ENCODE measurements around the gene SMYD1.

The SMYD1 gene

DNA sequence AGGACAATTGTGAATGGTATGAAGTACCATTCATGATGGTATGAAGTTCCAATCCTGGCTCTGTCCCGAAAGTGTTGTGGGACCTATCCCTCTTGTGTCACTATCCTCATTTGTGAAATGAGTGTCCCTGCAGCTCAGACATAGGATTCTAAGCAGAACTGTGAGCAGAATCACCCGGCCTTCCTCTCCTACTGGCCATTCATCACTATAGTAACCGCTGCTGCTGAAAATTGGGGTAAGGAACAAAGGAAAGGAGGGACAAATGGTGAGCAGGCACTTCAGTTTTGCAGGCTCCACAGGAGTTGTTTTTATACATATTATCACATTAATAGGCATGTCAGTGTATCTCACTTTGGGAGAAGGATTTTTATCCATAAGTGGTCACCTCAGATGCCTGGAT is 27.4 kb downstream of the SMYD1 start:
- ATAC-seq = no peak
- TF ChIP-seq, protein P1, sequence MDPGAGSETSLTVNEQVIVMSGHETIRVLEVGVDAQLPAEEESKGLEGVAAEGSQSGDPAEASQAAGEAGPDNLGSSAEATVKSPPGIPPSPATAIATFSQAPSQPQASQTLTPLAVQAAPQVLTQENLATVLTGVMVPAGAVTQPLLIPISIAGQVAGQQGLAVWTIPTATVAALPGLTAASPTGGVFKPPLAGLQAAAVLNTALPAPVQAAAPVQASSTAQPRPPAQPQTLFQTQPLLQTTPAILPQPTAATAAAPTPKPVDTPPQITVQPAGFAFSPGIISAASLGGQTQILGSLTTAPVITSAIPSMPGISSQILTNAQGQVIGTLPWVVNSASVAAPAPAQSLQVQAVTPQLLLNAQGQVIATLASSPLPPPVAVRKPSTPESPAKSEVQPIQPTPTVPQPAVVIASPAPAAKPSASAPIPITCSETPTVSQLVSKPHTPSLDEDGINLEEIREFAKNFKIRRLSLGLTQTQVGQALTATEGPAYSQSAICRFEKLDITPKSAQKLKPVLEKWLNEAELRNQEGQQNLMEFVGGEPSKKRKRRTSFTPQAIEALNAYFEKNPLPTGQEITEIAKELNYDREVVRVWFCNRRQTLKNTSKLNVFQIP (CRISPR knock-in tag; IDR thresholded peaks at IDR 0.05; ENCODE audit: borderline replicate concordance, low read depth) = no peak
- no peak for TF ChIP-seq ZNF8 (CRISPR knock-in tag; IDR thresholded peaks at IDR 0.05)
- no peak for TF ChIP-seq SNAI2 (CRISPR knock-in tag; IDR thresholded peaks at IDR 0.05)
- TF ChIP-seq ISL1 (CRISPR knock-in tag; IDR thresholded peaks at IDR 0.05) = no peak
- no peak for TF ChIP-seq CREB5 (CRISPR knock-in tag; IDR thresholded peaks at IDR 0.05; ENCODE audit: low read depth)
- TF ChIP-seq OSR1 (CRISPR knock-in tag; IDR thresholded peaks at IDR 0.05) = no peak
- TF ChIP-seq GLIS3 (CRISPR knock-in tag; IDR thresholded peaks at IDR 0.05) = no peak
- TF ChIP-seq CSRNP3 (CRISPR knock-in tag; IDR thresholded peaks at IDR 0.05) = no peak
- TF ChIP-seq ZFP30 (CRISPR knock-in tag; IDR thresholded peaks at IDR 0.05) = no peak
- no peak for TF ChIP-seq TCF4 (CRISPR knock-in tag; IDR thresholded peaks at IDR 0.05; ENCODE audit: borderline replicate concordance)
- TF ChIP-seq ZC3H10 (CRISPR knock-in tag; IDR thresholded peaks at IDR 0.05) = no peak
- TF ChIP-seq PATZ1 (CRISPR knock-in tag; IDR thresholded peaks at IDR 0.05; ENCODE audit: borderline replicate concordance) = no peak
- TF ChIP-seq ZNF70 (CRISPR knock-in tag; IDR thresholded peaks at IDR 0.05) = no peak
- TF ChIP-seq ESRRG (CRISPR knock-in tag; IDR thresholded peaks at IDR 0.05) = no peak
- no peak for TF ChIP-seq RARB (CRISPR knock-in tag; IDR thresholded peaks at IDR 0.05)
- no peak for TF ChIP-seq ZNF565 (CRISPR knock-in tag; conservative IDR thresholded peaks at IDR 0.05; ENCODE audit: low read depth)
- no peak for TF ChIP-seq ZFP3 (CRISPR knock-in tag; IDR thresholded peaks at IDR 0.05)
- TF ChIP-seq, protein P2, sequence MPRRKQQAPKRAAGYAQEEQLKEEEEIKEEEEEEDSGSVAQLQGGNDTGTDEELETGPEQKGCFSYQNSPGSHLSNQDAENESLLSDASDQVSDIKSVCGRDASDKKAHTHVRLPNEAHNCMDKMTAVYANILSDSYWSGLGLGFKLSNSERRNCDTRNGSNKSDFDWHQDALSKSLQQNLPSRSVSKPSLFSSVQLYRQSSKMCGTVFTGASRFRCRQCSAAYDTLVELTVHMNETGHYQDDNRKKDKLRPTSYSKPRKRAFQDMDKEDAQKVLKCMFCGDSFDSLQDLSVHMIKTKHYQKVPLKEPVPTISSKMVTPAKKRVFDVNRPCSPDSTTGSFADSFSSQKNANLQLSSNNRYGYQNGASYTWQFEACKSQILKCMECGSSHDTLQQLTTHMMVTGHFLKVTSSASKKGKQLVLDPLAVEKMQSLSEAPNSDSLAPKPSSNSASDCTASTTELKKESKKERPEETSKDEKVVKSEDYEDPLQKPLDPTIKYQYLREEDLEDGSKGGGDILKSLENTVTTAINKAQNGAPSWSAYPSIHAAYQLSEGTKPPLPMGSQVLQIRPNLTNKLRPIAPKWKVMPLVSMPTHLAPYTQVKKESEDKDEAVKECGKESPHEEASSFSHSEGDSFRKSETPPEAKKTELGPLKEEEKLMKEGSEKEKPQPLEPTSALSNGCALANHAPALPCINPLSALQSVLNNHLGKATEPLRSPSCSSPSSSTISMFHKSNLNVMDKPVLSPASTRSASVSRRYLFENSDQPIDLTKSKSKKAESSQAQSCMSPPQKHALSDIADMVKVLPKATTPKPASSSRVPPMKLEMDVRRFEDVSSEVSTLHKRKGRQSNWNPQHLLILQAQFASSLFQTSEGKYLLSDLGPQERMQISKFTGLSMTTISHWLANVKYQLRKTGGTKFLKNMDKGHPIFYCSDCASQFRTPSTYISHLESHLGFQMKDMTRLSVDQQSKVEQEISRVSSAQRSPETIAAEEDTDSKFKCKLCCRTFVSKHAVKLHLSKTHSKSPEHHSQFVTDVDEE (CRISPR knock-in tag; IDR thresholded peaks at IDR 0.05) = no peak

- TF ChIP-seq RARB (CRISPR knock-in tag; IDR thresholded peaks at IDR 0.05) = no peak
- ATAC-seq = no peak
Measured at GRCh38 chr2:88096708-88097107, 29.1 kb downstream of the SMYD1 start.

GRCh38 chr2:88097192-88097591 is 29.6 kb downstream of the SMYD1 start:
- ATAC-seq = no peak
- TF ChIP-seq GLIS3 (CRISPR knock-in tag; IDR thresholded peaks at IDR 0.05) = no peak
- TF ChIP-seq ZC3H10 (CRISPR knock-in tag; IDR thresholded peaks at IDR 0.05) = no peak
- TF ChIP-seq OSR1 (CRISPR knock-in tag; IDR thresholded peaks at IDR 0.05) = no peak
- no peak for TF ChIP-seq CSRNP3 (CRISPR knock-in tag; IDR thresholded peaks at IDR 0.05)
- no peak for TF ChIP-seq ISL1 (CRISPR knock-in tag; IDR thresholded peaks at IDR 0.05)
- TF ChIP-seq TCF4 (CRISPR knock-in tag; IDR thresholded peaks at IDR 0.05; ENCODE audit: borderline replicate concordance) = no peak
- no peak for TF ChIP-seq ZFP30 (CRISPR knock-in tag; IDR thresholded peaks at IDR 0.05)
- TF ChIP-seq CREB5 (CRISPR knock-in tag; IDR thresholded peaks at IDR 0.05; ENCODE audit: low read depth) = no peak
- TF ChIP-seq SNAI2 (CRISPR knock-in tag; IDR thresholded peaks at IDR 0.05) = no peak
- no peak for TF ChIP-seq ZNF8 (CRISPR knock-in tag; IDR thresholded peaks at IDR 0.05)
- TF ChIP-seq, protein P2 (CRISPR knock-in tag; IDR thresholded peaks at IDR 0.05) = no peak
- TF ChIP-seq BACH2 (CRISPR knock-in tag; IDR thresholded peaks at IDR 0.05; ENCODE audit: borderline replicate concordance) = no peak
- TF ChIP-seq ZNF70 (CRISPR knock-in tag; IDR thresholded peaks at IDR 0.05) = no peak
- no peak for TF ChIP-seq ZNF565 (CRISPR knock-in tag; conservative IDR thresholded peaks at IDR 0.05; ENCODE audit: low read depth)
- TF ChIP-seq, protein P1 (CRISPR knock-in tag; IDR thresholded peaks at IDR 0.05; ENCODE audit: borderline replicate concordance, low read depth) = no peak

Measured in SK-N-SH treated with all-trans-retinoic acid at 6 μM for 48 hours (cell line).